AG04450 (cell line): ENCODE results near the gene FAR1. TPM values are rescaled to one million over a fixed set of nuclear protein-coding genes. Genes with fewer than 3 reads are reported as not detected.

Source experiments
- CTCF ChIA-PET: fragments of 300-600, 350-600 bp; formaldehyde crosslinking; extraction: SDS; loops from one replicate; lab custom pipeline; 2022; ENCODE audit warnings: antibody characterized with exemption, inconsistent platforms; lab: Charles Lee
- POLR2A ChIA-PET: fragments of 350-600 bp; formaldehyde crosslinking; extraction: SDS; loops from one replicate; lab custom pipeline; 2021; ENCODE audit warnings: antibody characterized with exemption, inconsistent platforms; lab: Yijun Ruan, JAX
- DNase-seq: peaks from one replicate; pipeline ENCODE4 v3.0.0-alpha.2; 2011; ENCODE audit warnings: low read depth, low spot score
- H3K27ac ChIP-seq: one replicate; pipeline ENCODE4 v1.5.1; 2012; ENCODE audit warnings: low read depth, low read length, control low read depth
- H3K27me3 ChIP-seq: one replicate; pipeline ENCODE4 v1.6.0; 2012; ENCODE audit warnings: low read length; ENCODE audit not compliant: control insufficient read depth, insufficient read depth
- H3K4me3 ChIP-seq: 2 replicates; pipeline ENCODE4 v1.5.1; 2011; ENCODE audit warnings: mild to moderate bottlenecking, low read depth, low read length, control low read depth
- H3K9me3 ChIP-seq: 2 replicates; pipeline ENCODE4 v1.5.1; 2012; ENCODE audit warnings: low read length; ENCODE audit not compliant: control insufficient read depth, insufficient read depth
- CTCF ChIP-seq: IDR thresholded peaks from 2 replicates; pipeline ENCODE4 v1.5.1; 2011; ENCODE audit warnings: low read depth, low read length, control low read depth, inconsistent platforms
- polyA plus RNA-seq: library from polyadenylated mRNA; depleted of rRNA; stranded (reverse); fragments of >200 nt; gene quantifications from 2 replicates; pipeline ENCODE4 v1.2.3, GENCODE V29; 2011

FAR1 gene
- polyA plus RNA-seq, 1 experiment: 71.7 TPM

- Histone ChIP-seq H3K9me3 (no peaks in the 10 kb centered on the region), H3K27ac (no peak overlapping the region), H3K27me3 (no peaks in the 10 kb centered on the region), H3K4me3 (no peak overlapping the region)
- no peak for TF ChIP-seq CTCF
- POLR2A ChIA-PET: no interaction called here
- CTCF ChIA-PET: no interaction called here
- DNase-seq: no peak
Observed at GRCh38 chr11:13679768-13680167, 11.3 kb downstream of the FAR1 start.

GRCh38 chr11:13680501-13681264 is 12.2 kb downstream of the FAR1 start:
- TF ChIP-seq CTCF: no peak
- no peak for DNase-seq
- CTCF ChIA-PET: interaction anchor here (1.3 kb wide), 1 partner anchor 13 kb away, joined by 3 read pairs; no protein-coding TSS in a partner anchor
- POLR2A ChIA-PET: no interaction called here
- H3K4me3 ChIP-seq: no peak overlapping the region
- no peak overlapping the region for H3K27ac ChIP-seq
- no peaks in the 10 kb centered on the region for H3K27me3 ChIP-seq
- no peaks in the 10 kb centered on the region for H3K9me3 ChIP-seq

- Histone ChIP-seq H3K27ac (no peak overlapping the region), H3K4me3 (no peak overlapping the region), H3K9me3 (no peaks in the 10 kb centered on the region), H3K27me3 (no peaks in the 10 kb centered on the region)
- CTCF ChIA-PET: interaction anchor here (0.5 to 1.3 kb wide), 2 partner anchors 10 to 14 kb away, joined by 3 read pairs; no protein-coding TSS in a partner anchor
- no peak for DNase-seq
- POLR2A ChIA-PET: no interaction called here
- TF ChIP-seq CTCF: no peak
Observed at GRCh38 chr11:13681446-13681845, 13.0 kb downstream of the FAR1 start.

GRCh38 chr11:13682212-13682611 is 13.7 kb downstream of the FAR1 start:
- CTCF ChIA-PET: no interaction called here
- no peak for DNase-seq
- POLR2A ChIA-PET: no interaction called here

More at GRCh38 chr11:13682212-13682611, 13.7 kb downstream of the FAR1 start:
- no peak for TF ChIP-seq CTCF
- Histone ChIP-seq H3K9me3 (no peaks in the 10 kb centered on the region), H3K27ac (no peak overlapping the region), H3K4me3 (no peak overlapping the region), H3K27me3 (no peaks in the 10 kb centered on the region)
